Natural killer cell (primary cell): Measurements from ENCODE around the gene CEP104. TPM values are rescaled to one million over a fixed set of nuclear protein-coding genes. Genes with fewer than 3 reads are reported as not detected.

ENCODE experiments used
- ATAC-seq, 3 donors: fragments of 150-1000 bp in 2 of 3; fragments of 200-7000 bp in 1 of 3; cut with Tn5 transposase; 1 replicate in 1 of 3; 2 replicates in 2 of 3; pipeline ENCODE4 v1.10.0; 2021; ENCODE audit warnings: mild to moderate bottlenecking in 2 of 3, moderate library complexity in 2 of 3
- DNase-seq, 2 donors: peaks; one replicate each; pipeline versions ENCODE4 v3.0.0 to v3.0.0-alpha.2; 2013 to 2021; ENCODE audit warnings: mixed read lengths in 1 of 2
- H3K27ac ChIP-seq: one replicate; pipeline ENCODE4 v1.5.1; 2013; ENCODE audit warnings: mild to moderate bottlenecking, low read length
- H3K27me3 ChIP-seq: one replicate; pipeline ENCODE4 v1.6.1; 2013; ENCODE audit warnings: low read length; ENCODE audit not compliant: control insufficient read depth, insufficient read depth
- H3K36me3 ChIP-seq: one replicate; pipeline ENCODE4 v1.6.1; 2013; ENCODE audit warnings: low read length; ENCODE audit not compliant: control insufficient read depth, insufficient read depth
- H3K4me1 ChIP-seq: one replicate; pipeline ENCODE4 v1.6.1; 2013; ENCODE audit warnings: low read length; ENCODE audit not compliant: control insufficient read depth, insufficient read depth
- H3K4me3 ChIP-seq: one replicate; pipeline ENCODE4 v1.5.1; 2013; ENCODE audit warnings: low read length
- H3K9me3 ChIP-seq: one replicate; pipeline ENCODE4 v1.6.1; 2013; ENCODE audit warnings: low read length; ENCODE audit not compliant: control insufficient read depth, insufficient read depth
- H3K27ac Mint-ChIP-seq, 2 donors: one replicate each; pipeline ENCODE4 v1.8.0; 2022; ENCODE audit warnings: mild to moderate bottlenecking in 2 of 2, mixed read lengths in 2 of 2, moderate library complexity in 1 of 2
- H3K27me3 Mint-ChIP-seq, 2 donors: one replicate each; pipeline ENCODE4 v1.8.0; 2022; ENCODE audit warnings: low read depth in 2 of 2, mixed read lengths in 2 of 2
- H3K36me3 Mint-ChIP-seq: one replicate; pipeline ENCODE4 v1.8.0; 2022; ENCODE audit warnings: mixed read lengths
- H3K4me1 Mint-ChIP-seq, 2 donors: one replicate each; pipeline ENCODE4 v1.8.0; 2022; ENCODE audit warnings: mixed read lengths in 2 of 2
- H3K4me3 Mint-ChIP-seq: one replicate; pipeline ENCODE4 v1.8.0; 2022; ENCODE audit warnings: mild to moderate bottlenecking, moderate library complexity, mixed read lengths
- H3K9me3 Mint-ChIP-seq, 2 donors: one replicate each; pipeline ENCODE4 v1.8.0; 2022; ENCODE audit warnings: mixed read lengths in 2 of 2
- CTCF ChIP-seq: fragments of 200-600 bp; IDR thresholded peaks from one replicate; pipeline ENCODE4 v1.8.0; 2022; ENCODE audit warnings: antibody characterized with exemption
- WGBS: methylation state at CpG from one replicate; pipeline ENCODE4 v1.1.7; 2013; ENCODE audit warnings: missing lambda C conversion rate; ENCODE audit not compliant: insufficient coverage; 5-methylcytosine and 5-hydroxymethylcytosine counted together
- intact Hi-C: fragments of 100-400 bp; cut with micrococcal nuclease; formaldehyde crosslinking; loops from one replicate; pipeline ENCODE4 v1.14.2; 2022
- total RNA-seq, 4 donors: library from RNA; stranded (reverse); fragments of 120-200 nt in 1 of 4; gene quantifications; one replicate each; pipeline versions ENCODE4 v1.2.3 to v1.2.4, GENCODE V29; 2013 to 2022

Gene CEP104
- total RNA-seq, 3 donors from 2014 or later (not counting 1 experiment from before 2014, with no cell fraction given) = 37.1 to 60.2 (median 51.8) TPM

DNA sequence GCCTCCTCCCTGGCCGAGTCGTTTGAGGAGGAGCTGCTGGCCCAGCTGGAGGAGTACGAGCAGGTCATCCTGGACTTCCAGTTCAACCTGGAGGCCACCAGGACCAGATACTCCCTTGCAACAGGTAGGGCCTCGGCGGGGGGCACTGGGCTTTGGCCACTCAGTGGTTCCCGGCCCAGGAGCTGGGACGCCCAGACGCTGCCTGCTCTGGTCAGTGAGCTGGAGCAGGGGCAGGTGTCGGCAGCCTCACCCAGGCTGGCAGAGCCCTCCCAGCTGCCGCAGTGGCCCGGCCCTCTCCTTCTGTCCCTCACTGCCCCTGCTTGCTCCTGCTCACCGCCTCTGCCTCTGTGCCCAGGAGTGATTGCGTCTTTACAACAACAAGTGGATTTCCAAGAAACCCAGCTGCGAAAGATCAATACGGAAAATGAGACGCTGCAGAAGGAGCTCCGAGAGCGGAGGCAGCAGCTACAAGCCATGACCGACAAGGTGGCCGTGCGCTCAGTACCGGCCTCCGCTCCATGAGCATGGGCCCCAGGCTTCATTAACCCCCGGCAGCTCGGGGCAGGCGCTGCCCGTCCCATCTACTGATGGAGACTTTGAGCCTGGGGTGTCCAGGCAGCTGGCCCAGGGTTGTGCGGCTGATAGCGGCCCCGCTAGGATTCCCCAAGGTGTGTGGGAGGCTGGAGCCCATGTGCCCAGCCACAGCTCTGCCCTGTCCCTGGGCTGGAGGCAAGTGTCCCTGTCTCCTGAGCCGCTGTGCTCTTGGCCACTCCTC is 93.5 kb downstream of the CEP104 start:
- Histone ChIP-seq H3K4me1 (no peaks in the 10 kb centered on the region), H3K27ac (no peak overlapping the region), H3K4me3 (no peak overlapping the region), H3K27me3 (no peaks in the 10 kb centered on the region), H3K9me3 (no peaks in the 10 kb centered on the region), H3K36me3 (no peaks in the 10 kb centered on the region)
- DNase-seq (no peak), ATAC-seq (no peak)
- WGBS = 91% methylated on average over 31 of the region's 31 CpGs
- Mint-ChIP-seq H3K36me3 (no peaks in the 10 kb centered on the region), H3K27ac (no peak overlapping the region), H3K4me3 (no peak overlapping the region), H3K27me3 (peaks cover 5 to 30% of the 10 kb centered on the region in 2 donors), H3K4me1 (no peaks in the 10 kb centered on the region), H3K9me3 (peaks cover 0 to 3% of the 10 kb centered on the region in 2 donors)
- intact Hi-C loops = no loop called here
- TF ChIP-seq CTCF = no peak

- Histone ChIP-seq H3K36me3 (no peaks in the 10 kb centered on the region), H3K4me1 (no peaks in the 10 kb centered on the region), H3K9me3 (no peaks in the 10 kb centered on the region), H3K27me3 (no peaks in the 10 kb centered on the region), H3K27ac (no peak overlapping the region), H3K4me3 (no peak overlapping the region)
- no peaks in the 10 kb centered on the region for H3K4me1 Mint-ChIP-seq
- H3K27me3 Mint-ChIP-seq = peaks cover 5 to 30% of the 10 kb centered on the region in 2 donors
- H3K4me3 Mint-ChIP-seq = no peak overlapping the region
- peaks cover 0 to 3% of the 10 kb centered on the region in 2 donors for H3K9me3 Mint-ChIP-seq
- DNase-seq (no peak), ATAC-seq (no peak)
- no peak for TF ChIP-seq CTCF
- WGBS = 83% methylated on average over 12 of the region's 12 CpGs
- intact Hi-C loops = no loop called here
- H3K36me3 Mint-ChIP-seq = no peaks in the 10 kb centered on the region
- H3K27ac Mint-ChIP-seq = no peak overlapping the region
These were observed 94.2 kb downstream of the CEP104 start for GRCh38 chr1:3762873-3763228.

GRCh38 chr1:3762151-3762872 is 94.7 kb downstream of the CEP104 start:
- ATAC-seq (no peak), DNase-seq (no peak)
- H3K36me3 ChIP-seq = no peaks in the 10 kb centered on the region
- peaks cover 0 to 3% of the 10 kb centered on the region in 2 donors for H3K9me3 Mint-ChIP-seq
- intact Hi-C loops = no loop called here
- H3K27me3 ChIP-seq = no peaks in the 10 kb centered on the region
- H3K36me3 Mint-ChIP-seq = no peaks in the 10 kb centered on the region
- H3K9me3 ChIP-seq = no peaks in the 10 kb centered on the region
- 82% methylated on average over 15 of the region's 15 CpGs for WGBS
- H3K27me3 Mint-ChIP-seq = peaks cover 5 to 30% of the 10 kb centered on the region in 2 donors
- no peak overlapping the region for H3K27ac ChIP-seq
- no peak overlapping the region for H3K27ac Mint-ChIP-seq
- no peak overlapping the region for H3K4me3 Mint-ChIP-seq
- H3K4me1 ChIP-seq = no peaks in the 10 kb centered on the region
- H3K4me1 Mint-ChIP-seq = no peaks in the 10 kb centered on the region
- H3K4me3 ChIP-seq = no peak overlapping the region
- no peak for TF ChIP-seq CTCF

Other genes with a start within 250 kb of the CEP104 start
- 10 to 100 TPM in 1 of 3 donors, 1 to 10 TPM in 2; 3.1 to 15.6 (median 5.1) TPM for gene MEGF6, start 245.7 kb downstream of the CEP104 start, total RNA-seq
- 10 to 100 TPM; 36.2 to 46.7 (median 37.9) TPM for gene TPRG1L, start 232.2 kb downstream of the CEP104 start, total RNA-seq
- 10 to 100 TPM; 27.8 to 35.4 (median 30.1) TPM for gene WRAP73, start 207.1 kb downstream of the CEP104 start, total RNA-seq
- under 1 TPM; 0.28 to 0.50 (median 0.39) TPM for gene TP73, start 204.7 kb downstream of the CEP104 start, total RNA-seq
- gene CCDC27, start 104.8 kb downstream of the CEP104 start, total RNA-seq = not detected
- 1 to 10 TPM in 2 of 3 donors, under 1 TPM in 1; 0.78 to 2.6 (median 1.6) TPM for gene SMIM1, start 84.5 kb downstream of the CEP104 start, total RNA-seq
- 10 to 100 TPM; 33.5 to 49.8 (median 45.2) TPM for gene LRRC47, start 60.7 kb downstream of the CEP104 start, total RNA-seq
- 10 to 100 TPM; 18.3 to 27.8 (median 18.5) TPM for gene DFFB, start 265 bp upstream of the CEP104 start, total RNA-seq
- gene C1orf174, start 43.1 kb upstream of the CEP104 start, total RNA-seq = 10 to 100 TPM; 52.9 to 62.3 (median 61.5) TPM